Fibroblast of mammary gland (primary cell): ENCODE results near the gene TUFT1.

Experiments used
- DNase-seq: peaks from one replicate; pipeline ENCODE4 v3.0.0-alpha.2; 2010; ENCODE audit warnings: low read depth
- H3K4me3 ChIP-seq: 2 replicates; pipeline ENCODE4 v1.5.1; 2011; ENCODE audit warnings: low read depth, mild to moderate bottlenecking, low read length, moderate library complexity; ENCODE audit not compliant: control insufficient read depth
- CTCF ChIP-seq: conservative IDR thresholded peaks from 2 replicates; pipeline ENCODE4 v1.5.1; 2011; ENCODE audit warnings: low read depth, low read length, inconsistent platforms; ENCODE audit not compliant: control insufficient read depth, insufficient read depth

Gene TUFT1

GRCh38 chr1:151610142-151610541 lies 70.0 kb downstream of the TUFT1 start:
- no peak for DNase-seq
- H3K4me3 ChIP-seq = no peak overlapping the region
- TF ChIP-seq CTCF = no peak

- no peak for TF ChIP-seq CTCF
- peak; percentile 85 for DNase-seq
- H3K4me3 ChIP-seq = peak overlapping the region; percentile 80
These were observed 71.2 kb downstream of the TUFT1 start for GRCh38 chr1:151611288-151611790.

GRCh38 chr1:151611832-151612500 lies 71.9 kb downstream of the TUFT1 start, which contains the start of gene SNX27:
TSS of gene SNX27 (plus strand) at chr1:151612050. CDS start at chr1:151612202, 152 bp downstream.
- TF ChIP-seq CTCF = no peak
- peak within 1 kb of the TSS; percentile 80 for H3K4me3 ChIP-seq

GRCh38 chr1:151612501-151613281 lies 72.6 kb downstream of the TUFT1 start:
- peak; percentile 22 for DNase-seq
- H3K4me3 ChIP-seq = peak overlapping the region; percentile 80
- no peak for TF ChIP-seq CTCF

More at GRCh38 chr1:151611832-151612500, 71.9 kb downstream of the TUFT1 start, which contains the start of gene SNX27:
- peak; percentile 89 for DNase-seq

- DNase-seq = no peak
- H3K4me3 ChIP-seq = peak overlapping the region; percentile 80
These were observed 73.2 kb downstream of the TUFT1 start for GRCh38 chr1:151613282-151613780.

More at GRCh38 chr1:151613282-151613780, 73.2 kb downstream of the TUFT1 start:
- TF ChIP-seq CTCF = no peak
